Measurements from ENCODE around the gene PNMA8A. TPM values are rescaled to one million over a fixed set of nuclear protein-coding genes. Genes with fewer than 3 reads are reported as not detected.

The PNMA8A gene
- total and polyA plus RNA-seq, 2 experiments from 2014 or later = 5.5 to 11.2 TPM

DNA sequence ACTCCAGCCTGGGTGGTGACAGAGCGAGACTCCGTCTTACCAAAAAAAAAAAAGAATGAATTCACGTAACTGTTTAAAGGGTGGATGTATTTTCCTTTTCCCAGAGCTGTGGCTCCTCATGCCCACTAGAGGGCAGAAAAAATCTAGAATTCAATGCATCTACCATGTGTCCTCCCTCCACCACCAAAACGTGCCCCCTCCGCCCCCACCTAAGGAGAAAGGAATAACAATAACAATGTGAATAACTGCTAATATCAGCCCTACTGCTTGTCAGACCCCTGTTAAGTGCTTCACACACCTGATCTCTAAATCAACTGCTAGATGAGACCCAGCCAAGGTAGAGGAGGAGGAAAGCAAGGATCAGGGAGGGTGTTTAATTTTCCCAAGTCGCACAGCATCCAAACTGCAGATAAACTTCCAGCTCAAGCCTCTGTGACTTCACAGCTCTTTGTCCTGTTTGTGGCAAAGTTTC, 44.6 kb upstream of the PNMA8A start:
- no peak overlapping the region for H3K27ac ChIP-seq
- no peaks in the 10 kb centered on the region for H4K20me1 ChIP-seq (ENCODE audit: insufficient read depth, poor library complexity, severe bottlenecking)
- no peaks in the 10 kb centered on the region for H3K9me3 ChIP-seq (ENCODE audit: low read depth)
- H3K9me2 ChIP-seq (replicated peaks; ENCODE audit: insufficient read depth) = no peaks in the 10 kb centered on the region
- H3K79me2 ChIP-seq = no peaks in the 10 kb centered on the region
- no peak overlapping the region for H2AFZ ChIP-seq
- 20% methylated on average over 6 of the region's 6 CpGs for WGBS (ENCODE audit: low lambda C conversion rate, missing lambda C conversion rate)
- DNase-seq (ENCODE audit: low spot score) = peak; percentile 50
- H3K4me2 ChIP-seq = no peak overlapping the region
- H3K4me1 ChIP-seq (ENCODE audit: insufficient read depth) = no peaks in the 10 kb centered on the region
- no peak overlapping the region for H3K4me3 ChIP-seq
- TF ChIP-seq EZH2phosphoT487 (IDR thresholded peaks at IDR 0.05; ENCODE audit: low read depth, severe bottlenecking, unreplicated experiment) = no peak
- TF ChIP-seq, protein P1, sequence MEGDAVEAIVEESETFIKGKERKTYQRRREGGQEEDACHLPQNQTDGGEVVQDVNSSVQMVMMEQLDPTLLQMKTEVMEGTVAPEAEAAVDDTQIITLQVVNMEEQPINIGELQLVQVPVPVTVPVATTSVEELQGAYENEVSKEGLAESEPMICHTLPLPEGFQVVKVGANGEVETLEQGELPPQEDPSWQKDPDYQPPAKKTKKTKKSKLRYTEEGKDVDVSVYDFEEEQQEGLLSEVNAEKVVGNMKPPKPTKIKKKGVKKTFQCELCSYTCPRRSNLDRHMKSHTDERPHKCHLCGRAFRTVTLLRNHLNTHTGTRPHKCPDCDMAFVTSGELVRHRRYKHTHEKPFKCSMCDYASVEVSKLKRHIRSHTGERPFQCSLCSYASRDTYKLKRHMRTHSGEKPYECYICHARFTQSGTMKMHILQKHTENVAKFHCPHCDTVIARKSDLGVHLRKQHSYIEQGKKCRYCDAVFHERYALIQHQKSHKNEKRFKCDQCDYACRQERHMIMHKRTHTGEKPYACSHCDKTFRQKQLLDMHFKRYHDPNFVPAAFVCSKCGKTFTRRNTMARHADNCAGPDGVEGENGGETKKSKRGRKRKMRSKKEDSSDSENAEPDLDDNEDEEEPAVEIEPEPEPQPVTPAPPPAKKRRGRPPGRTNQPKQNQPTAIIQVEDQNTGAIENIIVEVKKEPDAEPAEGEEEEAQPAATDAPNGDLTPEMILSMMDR (IDR thresholded peaks at IDR 0.05; ENCODE audit: poor library complexity) = peak; percentile 57
- no peaks in the 10 kb centered on the region for H3K36me3 ChIP-seq (replicated peaks; ENCODE audit: insufficient read depth, low read depth)
- no peaks in the 10 kb centered on the region for H3K27me3 ChIP-seq

DNA sequence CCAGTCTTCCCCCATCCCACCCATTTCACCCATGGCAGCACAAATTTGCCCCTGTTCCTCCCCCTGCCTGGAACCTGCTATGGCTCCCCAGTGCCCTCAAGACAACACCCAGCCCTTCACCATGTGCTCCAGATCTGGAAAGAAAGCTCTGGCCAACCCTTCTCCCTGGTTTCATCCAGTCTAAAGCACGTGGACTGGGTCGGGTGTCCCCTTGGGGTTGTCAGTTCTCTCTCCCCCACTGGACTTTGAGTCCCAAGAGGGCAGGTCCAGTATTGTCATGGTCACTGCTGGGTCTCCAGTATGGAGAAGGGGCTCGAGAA, 43.9 kb upstream of the PNMA8A start:
- Histone ChIP-seq H3K27me3 (no peaks in the 10 kb centered on the region), H3K4me3 (no peak overlapping the region), H2AFZ (no peak overlapping the region), H4K20me1 (ENCODE audit: insufficient read depth, poor library complexity, severe bottlenecking) (no peaks in the 10 kb centered on the region), H3K4me2 (no peak overlapping the region), H3K36me3 (replicated peaks; ENCODE audit: insufficient read depth, low read depth) (no peaks in the 10 kb centered on the region), H3K27ac (no peak overlapping the region), H3K9me3 (ENCODE audit: low read depth) (no peaks in the 10 kb centered on the region), H3K79me2 (no peaks in the 10 kb centered on the region), H3K9me2 (replicated peaks; ENCODE audit: insufficient read depth) (no peaks in the 10 kb centered on the region), H3K4me1 (ENCODE audit: insufficient read depth) (no peaks in the 10 kb centered on the region)
- 80% methylated on average over 3 of the region's 3 CpGs for WGBS (ENCODE audit: low lambda C conversion rate, missing lambda C conversion rate)
- DNase-seq (ENCODE audit: low spot score) = no peak
- no peak for TF ChIP-seq EZH2 (IDR thresholded peaks at IDR 0.05; ENCODE audit: borderline replicate concordance)
- TF ChIP-seq, protein P1 (IDR thresholded peaks at IDR 0.05; ENCODE audit: poor library complexity) = no peak
- no peak for TF ChIP-seq EZH2phosphoT487 (IDR thresholded peaks at IDR 0.05; ENCODE audit: low read depth, severe bottlenecking, unreplicated experiment)

DNA sequence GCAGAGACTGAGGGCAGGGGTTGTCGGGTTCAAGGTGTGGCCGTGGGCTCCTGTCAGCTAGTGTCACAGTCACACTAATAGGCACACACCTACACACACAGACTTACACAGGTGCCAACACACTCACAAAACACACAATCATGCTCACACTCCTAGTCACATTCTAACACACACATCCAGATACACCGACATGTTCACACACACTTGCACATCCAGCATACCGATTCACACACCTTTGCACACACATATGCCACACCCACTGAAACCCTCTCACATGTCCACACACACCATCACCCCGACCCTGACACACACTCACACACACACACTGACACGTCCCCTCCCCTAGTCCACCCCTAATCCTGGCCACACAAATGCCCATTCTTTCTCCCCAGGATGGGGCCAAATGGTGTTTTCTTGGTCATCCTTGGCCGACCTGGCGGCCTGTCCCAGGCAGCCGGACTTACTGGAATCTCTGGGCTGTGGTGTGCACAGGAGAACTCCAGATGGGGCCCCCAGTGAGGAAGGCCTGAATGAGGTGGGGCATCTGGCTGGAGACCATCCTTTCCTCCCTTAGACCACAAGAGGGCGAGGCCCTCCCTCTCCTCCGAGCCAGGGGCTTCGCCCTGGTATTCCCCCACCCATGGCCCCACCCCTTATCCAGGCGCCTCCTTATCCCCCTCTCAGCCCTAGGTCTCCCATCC, 43.4 kb upstream of the PNMA8A start:
- no peaks in the 10 kb centered on the region for H3K9me2 ChIP-seq (replicated peaks; ENCODE audit: insufficient read depth)

DNA sequence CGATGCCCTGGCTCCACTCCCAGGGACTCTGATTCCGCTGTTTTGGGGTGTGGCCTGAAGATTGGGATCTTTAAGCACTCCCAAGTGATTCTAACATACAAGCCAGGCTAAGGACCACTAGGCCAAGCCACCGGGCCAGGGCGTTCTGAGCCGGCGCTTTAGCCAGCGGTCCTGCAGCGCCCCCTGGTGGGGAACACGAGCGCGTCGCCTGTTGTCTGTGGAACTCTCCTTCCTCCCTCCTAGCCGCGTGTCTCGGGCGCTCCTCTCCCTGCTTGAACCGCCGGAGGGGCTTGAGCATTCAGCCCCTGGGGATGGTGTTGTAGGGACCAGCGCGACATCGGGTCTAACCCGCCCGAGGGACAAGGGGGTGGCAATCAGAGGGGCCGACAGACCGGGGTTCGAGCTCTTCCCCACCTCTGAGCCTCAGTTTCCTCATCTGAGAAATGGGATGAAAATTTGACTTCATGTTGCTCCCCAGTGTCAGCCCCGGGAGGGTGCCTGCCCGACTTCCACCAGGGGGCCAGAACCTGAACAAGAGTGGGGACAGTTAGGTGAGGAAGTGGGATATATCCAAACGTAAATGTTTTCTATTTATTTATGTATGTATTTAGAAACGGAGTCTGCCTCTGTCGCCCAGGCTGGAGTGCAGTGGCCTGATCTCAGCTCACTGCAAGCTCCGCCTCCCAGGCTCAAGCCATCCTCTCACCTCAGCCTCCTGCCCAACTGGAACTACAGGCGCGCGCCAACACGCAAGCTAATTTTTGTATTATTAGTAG, 42.3 kb upstream of the PNMA8A start:
- WGBS (ENCODE audit: low lambda C conversion rate, missing lambda C conversion rate) = 30% methylated on average over 36 of the region's 36 CpGs
- no peaks in the 10 kb centered on the region for H3K9me2 ChIP-seq (replicated peaks; ENCODE audit: insufficient read depth)
- peak overlapping the region; percentile 51 for H3K4me2 ChIP-seq
- no peak overlapping the region for H3K27ac ChIP-seq
- H3K4me1 ChIP-seq (ENCODE audit: insufficient read depth) = no peaks in the 10 kb centered on the region
- no peaks in the 10 kb centered on the region for H3K27me3 ChIP-seq
- H4K20me1 ChIP-seq (ENCODE audit: insufficient read depth, poor library complexity, severe bottlenecking) = no peaks in the 10 kb centered on the region
- peak; percentile 91 for DNase-seq (ENCODE audit: low spot score)
- no peak for TF ChIP-seq EZH2 (IDR thresholded peaks at IDR 0.05; ENCODE audit: borderline replicate concordance)
- TF ChIP-seq, protein P1 (IDR thresholded peaks at IDR 0.05; ENCODE audit: poor library complexity) = peak; percentile 95
- no peaks in the 10 kb centered on the region for H3K79me2 ChIP-seq
- H3K36me3 ChIP-seq (replicated peaks; ENCODE audit: insufficient read depth, low read depth) = no peaks in the 10 kb centered on the region
- no peak overlapping the region for H2AFZ ChIP-seq
- H3K9me3 ChIP-seq (ENCODE audit: low read depth) = no peaks in the 10 kb centered on the region
- no peak overlapping the region for H3K4me3 ChIP-seq

More for the DNA sequence above, 43.4 kb upstream of the PNMA8A start:
- H2AFZ ChIP-seq = no peak overlapping the region
- no peak overlapping the region for H3K4me2 ChIP-seq
- H3K27ac ChIP-seq = no peak overlapping the region
- H3K27me3 ChIP-seq = no peaks in the 10 kb centered on the region
- no peaks in the 10 kb centered on the region for H4K20me1 ChIP-seq (ENCODE audit: insufficient read depth, poor library complexity, severe bottlenecking)
- H3K4me1 ChIP-seq (ENCODE audit: insufficient read depth) = no peaks in the 10 kb centered on the region
- no peaks in the 10 kb centered on the region for H3K79me2 ChIP-seq
- H3K4me3 ChIP-seq = no peak overlapping the region
- H3K9me3 ChIP-seq (ENCODE audit: low read depth) = no peaks in the 10 kb centered on the region
- TF ChIP-seq EZH2phosphoT487 (IDR thresholded peaks at IDR 0.05; ENCODE audit: low read depth, severe bottlenecking, unreplicated experiment) (no peak), EZH2 (IDR thresholded peaks at IDR 0.05; ENCODE audit: borderline replicate concordance) (no peak)
- H3K36me3 ChIP-seq (replicated peaks; ENCODE audit: insufficient read depth, low read depth) = no peaks in the 10 kb centered on the region
- DNase-seq (ENCODE audit: low spot score) = no peak
- WGBS (ENCODE audit: low lambda C conversion rate, missing lambda C conversion rate) = 75% methylated on average over 13 of the region's 13 CpGs

All from hepatocyte (in vitro differentiated cells).